BLaER1 treated with 17β-estradiol and CSF1 and Interleukin-3, amounts not matched to agents 10 nM and 100 nM (cell line): Measurements from ENCODE around the gene LRRIQ4.

Experiments used
- H3K27ac ChIP-seq, 11 experiments: shearing (Covaris generic); formaldehyde crosslinking; 2 replicates each; pipeline ENCODE4 v1.8.1; 2022
- H3K27me3 ChIP-seq, 11 experiments: shearing (Covaris generic); formaldehyde crosslinking; 2 replicates each; pipeline ENCODE4 v1.8.1; 2022
- H3K36me3 ChIP-seq, 11 experiments: shearing (Covaris generic); formaldehyde crosslinking; 2 replicates each; pipeline ENCODE4 v1.8.1; 2022
- H3K4me1 ChIP-seq, 10 experiments: shearing (Covaris generic); formaldehyde crosslinking; 2 replicates each; pipeline ENCODE4 v1.8.1; 2022
- H3K4me2 ChIP-seq, 11 experiments: shearing (Covaris generic); formaldehyde crosslinking; 2 replicates each; pipeline ENCODE4 v1.8.1; 2022
- H3K4me3 ChIP-seq, 10 experiments: shearing (Covaris generic); formaldehyde crosslinking; 2 replicates each; pipeline ENCODE4 v1.8.1; 2022
- H3K9ac ChIP-seq, 11 experiments: shearing (Covaris generic); formaldehyde crosslinking; 2 replicates each; pipeline ENCODE4 v1.8.1; 2022
- H3K9me3 ChIP-seq, 11 experiments: shearing (Covaris generic); formaldehyde crosslinking; replicated peaks in 1 of 11; 2 replicates each; pipeline ENCODE4 v1.8.1; 2022
- H4K20me1 ChIP-seq, 11 experiments: shearing (Covaris generic); formaldehyde crosslinking; 2 replicates each; pipeline ENCODE4 v1.8.1; 2022
- Cebpa-rat ChIP-seq, 11 experiments: shearing (Covaris generic); IDR thresholded peaks; 2 replicates each; pipeline ENCODE4 v1.8.1; 2022

Gene LRRIQ4

DNA sequence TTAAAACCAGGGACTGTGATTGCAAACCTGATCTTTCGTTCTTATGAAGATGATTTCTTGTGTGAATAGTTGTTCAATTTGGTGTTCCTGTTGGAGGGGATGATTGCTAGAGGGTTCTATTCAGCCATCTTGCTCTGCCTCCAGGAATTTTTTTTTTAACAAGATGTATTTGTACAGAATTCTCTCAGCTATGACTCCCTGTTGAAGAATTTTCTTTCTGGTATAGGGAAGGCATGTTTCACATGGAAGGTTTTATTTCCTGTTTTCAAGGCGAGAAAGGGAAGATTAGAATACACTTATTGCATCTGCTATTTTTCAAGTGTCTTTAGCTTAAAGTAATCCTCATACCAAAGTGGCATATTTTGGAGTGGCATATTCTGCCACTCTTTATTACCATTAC lies 5.6 kb downstream of the LRRIQ4 start:
- H3K36me3 ChIP-seq = no peaks in the 10 kb centered on the region
- peaks cover 11 to 17% (median 13%) of the 10 kb centered on the region in 10 experiments; a peak in 19 of 20 replicates for H3K4me1 ChIP-seq
- H4K20me1 ChIP-seq = no peaks in the 10 kb centered on the region
- peak overlapping the region in 1 of 11 experiments; percentile 17; a peak in 1 of 22 replicates for H3K4me2 ChIP-seq
- TF ChIP-seq Cebpa-rat (IDR thresholded peaks at IDR 0.05) = no peak
- no peak overlapping the region for H3K27ac ChIP-seq
- H3K9me3 ChIP-seq = peaks cover 9 to 20% (median 14%) of the 10 kb centered on the region in 11 experiments
- no peak overlapping the region for H3K9ac ChIP-seq
- no peak overlapping the region for H3K4me3 ChIP-seq
- no peaks in the 10 kb centered on the region for H3K27me3 ChIP-seq

DNA sequence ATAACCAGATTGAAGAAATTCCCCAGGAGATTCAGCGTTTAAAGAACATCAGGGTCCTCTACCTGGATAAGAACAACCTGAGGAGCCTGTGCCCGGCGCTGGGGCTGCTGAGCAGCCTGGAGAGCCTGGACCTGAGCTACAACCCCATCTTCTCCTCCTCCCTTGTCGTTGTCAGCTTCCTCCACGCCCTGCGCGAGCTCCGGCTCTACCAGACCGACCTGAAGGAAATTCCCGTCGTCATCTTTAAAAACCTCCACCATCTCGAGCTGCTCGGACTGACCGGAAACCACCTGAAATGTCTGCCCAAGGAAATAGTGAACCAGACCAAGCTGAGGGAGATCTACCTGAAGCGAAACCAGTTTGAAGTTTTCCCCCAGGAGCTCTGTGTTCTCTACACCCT lies 9.4 kb downstream of the LRRIQ4 start:
- H3K9ac ChIP-seq = no peak overlapping the region
- TF ChIP-seq Cebpa-rat (IDR thresholded peaks at IDR 0.05) = no peak
- H4K20me1 ChIP-seq = no peaks in the 10 kb centered on the region
- no peak overlapping the region for H3K4me3 ChIP-seq
- H3K4me2 ChIP-seq = no peak overlapping the region
- no peaks in the 10 kb centered on the region for H3K27me3 ChIP-seq
- no peaks in the 10 kb centered on the region for H3K9me3 ChIP-seq
- H3K27ac ChIP-seq = no peak overlapping the region
- no peaks in the 10 kb centered on the region for H3K36me3 ChIP-seq
- H3K4me1 ChIP-seq = peaks cover 0 to 10% (median 0%) of the 10 kb centered on the region in 10 experiments; a peak in 3 of 20 replicates

- TF ChIP-seq Cebpa-rat (IDR thresholded peaks at IDR 0.05) = no peak
- Histone ChIP-seq H3K27ac (no peak overlapping the region), H3K4me1 (peaks cover 0 to 10% (median 0%) of the 10 kb centered on the region in 10 experiments; a peak in 3 of 20 replicates), H4K20me1 (no peaks in the 10 kb centered on the region), H3K36me3 (no peaks in the 10 kb centered on the region), H3K9ac (no peak overlapping the region), H3K9me3 (no peaks in the 10 kb centered on the region), H3K27me3 (no peaks in the 10 kb centered on the region), H3K4me2 (no peak overlapping the region), H3K4me3 (no peak overlapping the region)
Observed at GRCh38 chr3:169822540-169822939, 9.9 kb downstream of the LRRIQ4 start.

- no peak for TF ChIP-seq Cebpa-rat (IDR thresholded peaks at IDR 0.05)
- Histone ChIP-seq H3K4me3 (no peak overlapping the region), H3K27me3 (no peaks in the 10 kb centered on the region), H3K4me1 (peaks cover 0 to 9% (median 0%) of the 10 kb centered on the region in 10 experiments; a peak in 3 of 20 replicates), H3K9ac (no peak overlapping the region), H3K9me3 (no peaks in the 10 kb centered on the region), H3K36me3 (no peaks in the 10 kb centered on the region), H3K4me2 (no peak overlapping the region), H3K27ac (no peak overlapping the region), H4K20me1 (no peaks in the 10 kb centered on the region)
Observed at GRCh38 chr3:169822983-169823382, 10.3 kb downstream of the LRRIQ4 start.

DNA sequence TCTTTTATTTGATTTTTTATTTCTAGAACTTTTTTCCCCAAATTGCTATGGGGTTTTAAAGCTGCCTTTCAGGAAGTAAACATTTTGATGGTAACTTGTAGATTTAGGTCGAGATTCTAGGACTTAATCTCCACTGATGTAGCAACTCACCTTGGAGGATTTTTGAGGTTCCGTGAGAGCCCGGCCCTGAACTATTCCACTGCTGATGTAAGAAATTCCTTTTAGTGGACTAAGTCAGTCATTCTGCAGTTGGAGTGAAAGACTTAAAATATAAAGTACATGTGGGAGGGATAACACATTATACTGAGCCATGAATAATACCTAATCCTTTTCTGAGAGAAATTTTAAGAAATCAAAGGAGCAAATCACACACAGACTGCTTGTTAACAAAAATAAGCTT lies 12.6 kb downstream of the LRRIQ4 start:
- Histone ChIP-seq H3K9ac (no peak overlapping the region), H3K4me1 (peaks cover 0 to 9% (median 5%) of the 10 kb centered on the region in 10 experiments; a peak in 8 of 20 replicates), H3K4me3 (no peak overlapping the region), H4K20me1 (no peaks in the 10 kb centered on the region), H3K4me2 (no peak overlapping the region), H3K27ac (no peak overlapping the region), H3K27me3 (no peaks in the 10 kb centered on the region), H3K36me3 (no peaks in the 10 kb centered on the region), H3K9me3 (no peaks in the 10 kb centered on the region)
- no peak for TF ChIP-seq Cebpa-rat (IDR thresholded peaks at IDR 0.05)

GRCh38 chr3:169827712-169828111 lies 15.0 kb downstream of the LRRIQ4 start:
- no peaks in the 10 kb centered on the region for H3K9me3 ChIP-seq
- H3K36me3 ChIP-seq = no peaks in the 10 kb centered on the region
- H4K20me1 ChIP-seq = no peaks in the 10 kb centered on the region
- H3K9ac ChIP-seq = no peak overlapping the region
- H3K27me3 ChIP-seq = no peaks in the 10 kb centered on the region
- no peak overlapping the region for H3K4me2 ChIP-seq
- peaks cover 0 to 9% (median 5%) of the 10 kb centered on the region in 10 experiments; a peak in 8 of 20 replicates for H3K4me1 ChIP-seq
- TF ChIP-seq Cebpa-rat (IDR thresholded peaks at IDR 0.05) = no peak
- H3K27ac ChIP-seq = no peak overlapping the region
- no peak overlapping the region for H3K4me3 ChIP-seq

GRCh38 chr3:169835533-169835932 lies 22.9 kb downstream of the LRRIQ4 start:
- H3K27me3 ChIP-seq = no peaks in the 10 kb centered on the region
- peak overlapping the region in 1 of 11 experiments; percentile 10; a peak in 2 of 22 replicates for H3K4me2 ChIP-seq
- no peaks in the 10 kb centered on the region for H3K36me3 ChIP-seq
- H3K9me3 ChIP-seq = no peaks in the 10 kb centered on the region
- H3K4me3 ChIP-seq = no peak overlapping the region
- no peak overlapping the region for H3K9ac ChIP-seq
- peaks cover 0 to 15% (median 0%) of the 10 kb centered on the region in 10 experiments; a peak in 6 of 20 replicates for H3K4me1 ChIP-seq
- no peak for TF ChIP-seq Cebpa-rat (IDR thresholded peaks at IDR 0.05)
- H3K27ac ChIP-seq = no peak overlapping the region
- H4K20me1 ChIP-seq = no peaks in the 10 kb centered on the region

GRCh38 chr3:169836078-169836941 lies 23.6 kb downstream of the LRRIQ4 start:
- Histone ChIP-seq H3K36me3 (no peaks in the 10 kb centered on the region), H4K20me1 (no peaks in the 10 kb centered on the region), H3K4me2 (peak overlapping the region in 3 of 11 experiments; percentile 14 to 42 (median 23); a peak in 7 of 22 replicates), H3K4me1 (peaks cover 6 to 17% (median 7%) of the 10 kb centered on the region in 10 experiments), H3K4me3 (no peak overlapping the region), H3K27me3 (no peaks in the 10 kb centered on the region), H3K27ac (peak overlapping the region in 4 of 11 experiments; percentile 36 to 56 (median 46); a peak in 6 of 22 replicates), H3K9me3 (no peaks in the 10 kb centered on the region), H3K9ac (peak overlapping the region in 2 of 11 experiments; percentile 11 to 40; a peak in 1 of 22 replicates)
- TF ChIP-seq Cebpa-rat (IDR thresholded peaks at IDR 0.05) = no peak

- Histone ChIP-seq H3K36me3 (no peaks in the 10 kb centered on the region), H3K27me3 (no peaks in the 10 kb centered on the region), H3K4me2 (peak overlapping the region in 2 of 11 experiments; percentile 14 to 42; a peak in 2 of 22 replicates), H3K4me3 (no peak overlapping the region), H3K27ac (no peak overlapping the region), H4K20me1 (no peaks in the 10 kb centered on the region), H3K9ac (no peak overlapping the region), H3K4me1 (peaks cover 7 to 17% (median 9%) of the 10 kb centered on the region in 10 experiments), H3K9me3 (no peaks in the 10 kb centered on the region)
- TF ChIP-seq Cebpa-rat (IDR thresholded peaks at IDR 0.05) = no peak
Observed at GRCh38 chr3:169836942-169837275, 24.2 kb downstream of the LRRIQ4 start.
